Transverse colon (tissue), 4 donors: ENCODE data around the gene AEN. TPM values are rescaled to one million over a fixed set of nuclear protein-coding genes. Genes with fewer than 3 reads are reported as not detected.

Experiments
- DNase-seq: peaks from one replicate; pipeline ENCODE4 v3.0.0-alpha.2; 2019
- H3K27ac ChIP-seq, 4 donors: fragments of 200-600 bp; sonication (generic); 2 replicates each; pipeline ENCODE4 v1.5.1; 2016 to 2018; ENCODE audit warnings: inconsistent platforms in 4 of 4
- H3K27me3 ChIP-seq: fragments of 200-600 bp; sonication (generic); 2 replicates; pipeline ENCODE4 v1.5.1; 2017; ENCODE audit warnings: inconsistent platforms
- H3K36me3 ChIP-seq, 4 donors: fragments of 200-600 bp; sonication (generic); 2 replicates each; pipeline ENCODE4 v1.5.1; 2017 to 2019; ENCODE audit warnings: inconsistent platforms in 4 of 4
- H3K4me1 ChIP-seq, 4 donors: fragments of 200-600 bp; sonication (generic); 2 replicates each; pipeline ENCODE4 v1.5.1; 2017 to 2020; ENCODE audit warnings: inconsistent platforms in 4 of 4
- H3K4me3 ChIP-seq, 4 donors: fragments of 200-600 bp; sonication (generic); 1 replicate in 1 of 4; 2 replicates in 3 of 4; pipeline versions ENCODE4 v1.5.1 to v1.6.1; 2017 to 2019; ENCODE audit warnings: inconsistent platforms in 4 of 4
- H3K9me3 ChIP-seq, 2 donors: fragments of 200-600 bp; sonication (generic); 2 replicates each; pipeline ENCODE4 v1.5.1; 2017 to 2019; ENCODE audit warnings: inconsistent platforms in 2 of 2
- CTCF ChIP-seq, 5 experiments: fragments of 200-600 bp in 3 of 5; fragments of 450-650 bp in 2 of 5; sonication (generic) in 3 of 5; IDR thresholded peaks; 1 replicate in 2 of 5; 2 replicates in 3 of 5; pipeline ENCODE4 v1.5.1; 2016 to 2017; ENCODE audit warnings: antibody characterized with exemption in 5 of 5, inconsistent platforms in 3 of 5, mild to moderate bottlenecking in 2 of 5, moderate library complexity in 1 of 5
- EP300 ChIP-seq: sonication (generic); formaldehyde crosslinking; IDR thresholded peaks from one replicate; pipeline ENCODE4 v1.6.1; 2017; ENCODE audit warnings: antibody characterized with exemption, low read depth
- POLR2A ChIP-seq: fragments of 450-650 bp; IDR thresholded peaks from one replicate; pipeline ENCODE4 v1.6.1; 2016; ENCODE audit warnings: antibody characterized with exemption, mild to moderate bottlenecking, moderate library complexity
- POLR2AphosphoS5 ChIP-seq, 3 donors: sonication (generic); formaldehyde crosslinking; IDR thresholded peaks; one replicate each; pipeline ENCODE4 v1.6.1; 2016; ENCODE audit warnings: antibody characterized with exemption in 3 of 3
- WGBS, 2 donors: methylation state at CpG; one replicate each; pipeline ENCODE4 v1.1.5; 2018; ENCODE audit warnings: low coverage in 1 of 2; 5-methylcytosine and 5-hydroxymethylcytosine counted together
- in situ Hi-C, 4 donors: fragments of 200-750 bp; cut with MboI; loops; one replicate each; pipeline versions ENCODE4 v1.15.0 to v1.15.1; 2017; ENCODE audit warnings: low sequenced_read_pairs in 3 of 4, low pct_ligation_motif_present in 1 of 4, low pct_unique_long_range_greater_than_20kb in 1 of 4
- intact Hi-C: fragments of 100-400 bp; cut with DNase I; formaldehyde crosslinking; loops from one replicate; pipeline ENCODE4 v1.15.1; 2023; ENCODE audit warnings: low total_unique reads
- total RNA-seq, 4 donors: library from RNA; depleted of rRNA; stranded (reverse); fragments of >200 nt; gene quantifications; one replicate each; pipeline ENCODE4 v1.1.0, GENCODE V29; 2016

AEN gene
- total RNA-seq, 4 donors from 2014 or later, result 1.5 to 22.7 (median 8.7) TPM

- 98% methylated on average over 12 of the region's 12 CpGs; no CpG with 5 or more reads in 1 of the 2 donors for WGBS, 2 donors
- Histone ChIP-seq H3K4me1 (peaks cover 12 to 32% (median 20%) of the 10 kb centered on the region in 4 donors), H3K9me3 (no peaks in the 10 kb centered on the region), H3K36me3 (no peaks in the 10 kb centered on the region), H3K4me3 (no peak overlapping the region), H3K27ac (no peak overlapping the region), H3K27me3 (no peaks in the 10 kb centered on the region)
- intact Hi-C loops, result no loop called here
- TF ChIP-seq EP300 (no peak), POLR2AphosphoS5 (IDR thresholded peaks at IDR 0.05) (no peak), CTCF (IDR thresholded peaks at IDR 0.05) (no peak), POLR2A (no peak)
- no peak for DNase-seq
- in situ Hi-C loops, result loop anchor here in 1 of 4 donors (25.0 kb wide), 1 partner anchor 187 kb away; no protein-coding TSS in a partner anchor
Observed at GRCh38 chr15:88650556-88650955, 29.4 kb downstream of the AEN start.

GRCh38 chr15:88651136-88651732 lies 30.1 kb downstream of the AEN start:
- Histone ChIP-seq H3K4me1 (peaks cover 12 to 32% (median 20%) of the 10 kb centered on the region in 4 donors), H3K36me3 (no peaks in the 10 kb centered on the region), H3K4me3 (no peak overlapping the region), H3K27me3 (no peaks in the 10 kb centered on the region), H3K27ac (no peak overlapping the region), H3K9me3 (no peaks in the 10 kb centered on the region)
- intact Hi-C loops, result no loop called here
- in situ Hi-C loops, result loop anchor here in 1 of 4 donors (25.0 kb wide), 1 partner anchor 186 kb away; no protein-coding TSS in a partner anchor
- 62 to 94% methylated on average over 3 to 7 of the region's 7 CpGs for WGBS, 2 donors
- DNase-seq, result no peak
- TF ChIP-seq CTCF (IDR thresholded peaks at IDR 0.05) (no peak), EP300 (no peak), POLR2AphosphoS5 (IDR thresholded peaks at IDR 0.05) (no peak), POLR2A (no peak)

- 91% methylated on average over 9 of the region's 9 CpGs; no CpG with 5 or more reads in 1 of the 2 donors for WGBS, 2 donors
- Histone ChIP-seq H3K4me1 (peaks cover 12 to 32% (median 20%) of the 10 kb centered on the region in 4 donors), H3K36me3 (no peaks in the 10 kb centered on the region), H3K27ac (no peak overlapping the region), H3K4me3 (no peak overlapping the region), H3K9me3 (no peaks in the 10 kb centered on the region), H3K27me3 (no peaks in the 10 kb centered on the region)
- DNase-seq, result no peak
- in situ Hi-C loops, result loop anchor here in 1 of 4 donors (25.0 kb wide), 1 partner anchor 185 kb away; no protein-coding TSS in a partner anchor
- intact Hi-C loops, result no loop called here
- TF ChIP-seq CTCF (IDR thresholded peaks at IDR 0.05) (no peak), EP300 (no peak), POLR2AphosphoS5 (IDR thresholded peaks at IDR 0.05) (no peak), POLR2A (no peak)
Observed at GRCh38 chr15:88651971-88652370, 30.8 kb downstream of the AEN start.

- Histone ChIP-seq H3K4me1 (peaks cover 12 to 26% (median 16%) of the 10 kb centered on the region in 4 donors), H3K4me3 (no peak overlapping the region), H3K9me3 (no peaks in the 10 kb centered on the region), H3K27me3 (no peaks in the 10 kb centered on the region), H3K36me3 (no peaks in the 10 kb centered on the region), H3K27ac (no peak overlapping the region)
- TF ChIP-seq POLR2A (no peak), POLR2AphosphoS5 (IDR thresholded peaks at IDR 0.05) (no peak), CTCF (IDR thresholded peaks at IDR 0.05) (no peak), EP300 (no peak)
- 87% methylated on average over 6 of the region's 8 CpGs; no CpG with 5 or more reads in 1 of the 2 donors for WGBS, 2 donors
- intact Hi-C loops, result no loop called here
- DNase-seq, result no peak
- in situ Hi-C loops, result loop anchor here in 1 of 4 donors (25.0 kb wide), 1 partner anchor 185 kb away; no protein-coding TSS in a partner anchor
Observed at GRCh38 chr15:88652456-88653199, 31.5 kb downstream of the AEN start.
